Endothelial cell of umbilical vein (primary cell): ENCODE measurements around the gene C11orf65. TPM values are rescaled to one million over a fixed set of nuclear protein-coding genes. Genes with fewer than 3 reads are reported as not detected.

Source experiments
- BruUV-seq: library from RNA; stranded (reverse); fragments of 400-500 nt; replicated peaks from 2 replicates; lab custom pipeline; 2021; lab: Mats Ljungman, UMichigan
- CTCF ChIA-PET: fragments of 300-600, 350-600 bp; sonication (Branson Sonifier 250); formaldehyde crosslinking; loops from one replicate; lab custom pipeline; 2021; ENCODE audit warnings: antibody characterized with exemption, inconsistent platforms; lab: Charles Lee
- POLR2A ChIA-PET: fragments of 300-600, 350-600 bp; sonication (Branson Sonifier 250); formaldehyde crosslinking; loops from one replicate; lab custom pipeline; 2021; ENCODE audit warnings: antibody characterized with exemption, inconsistent platforms; lab: Charles Lee
- DNase-seq: peaks from one replicate; pipeline ENCODE4 v3.0.0-alpha.2; 2011; ENCODE audit warnings: low read depth, low spot score
- FAIRE-seq: peaks from 2 replicates; lab custom pipeline; 2011; peaks lifted over from hg19 to GRCh38; lab: Jason Lieb, UNC
- H2AFZ ChIP-seq: 2 replicates; pipeline ENCODE4 v1.6.0; 2012; ENCODE audit warnings: low read depth, low read length, control low read depth, inconsistent platforms
- H3K27ac ChIP-seq: 2 replicates; pipeline ENCODE4 v1.5.1; 2011; ENCODE audit warnings: low read depth, mild to moderate bottlenecking, control low read depth, low read length, moderate library complexity; ENCODE audit not compliant: insufficient read depth
- H3K27me3 ChIP-seq, 2 experiments: 2 replicates each; pipeline versions ENCODE4 v1.6.0 to v1.6.1; 2011; ENCODE audit warnings: low read length in 2 of 2, mixed read lengths in 1 of 2; ENCODE audit not compliant: control insufficient read depth in 2 of 2, insufficient read depth in 2 of 2
- H3K36me3 ChIP-seq, 2 experiments: 2 replicates in 1 of 2; 3 replicates in 1 of 2; pipeline ENCODE4 v1.5.1; 2011; ENCODE audit warnings: low read length in 2 of 2, mild to moderate bottlenecking in 1 of 2, moderate library complexity in 1 of 2; ENCODE audit not compliant: control insufficient read depth in 2 of 2, insufficient read depth in 2 of 2; ENCODE audit errors: extremely low read depth in 1 of 2
- H3K4me1 ChIP-seq: 3 replicates; pipeline ENCODE4 v1.5.1; 2011; ENCODE audit warnings: mild to moderate bottlenecking, low read length; ENCODE audit not compliant: control insufficient read depth, insufficient read depth; ENCODE audit errors: extremely low read depth
- H3K4me2 ChIP-seq: 2 replicates; pipeline ENCODE4 v1.6.1; 2011; ENCODE audit warnings: low read length, control low read depth, mixed read lengths; ENCODE audit not compliant: insufficient read depth
- H3K4me3 ChIP-seq, 3 experiments: fragments of 200-600 bp in 1 of 3; sonication (generic), shearing (Covaris generic) in 1 of 3; replicated peaks in 1 of 3; 2 replicates each; pipeline ENCODE4 v1.5.1; 2011 to 2016; ENCODE audit warnings: control low read depth in 3 of 3, low read length in 3 of 3, mild to moderate bottlenecking in 2 of 3, inconsistent platforms in 1 of 3, low read depth in 1 of 3, moderate library complexity in 1 of 3; ENCODE audit not compliant: insufficient read depth in 1 of 3
- H3K79me2 ChIP-seq: 2 replicates; pipeline ENCODE4 v1.6.0; 2012; ENCODE audit warnings: low read length, inconsistent platforms; ENCODE audit not compliant: control insufficient read depth, insufficient read depth
- H3K9ac ChIP-seq: replicated peaks from 2 replicates; pipeline ENCODE3; 2011; ENCODE audit warnings: low read length, control low read depth; ENCODE audit not compliant: insufficient read depth; ENCODE audit errors: extremely low read depth
- H3K9me1 ChIP-seq: replicated peaks from 3 replicates; pipeline ENCODE4 v1.6.0; 2011; ENCODE audit warnings: mild to moderate bottlenecking, low read length; ENCODE audit not compliant: control insufficient read depth, insufficient read depth; ENCODE audit errors: extremely low read depth
- H3K9me3 ChIP-seq: replicated peaks from 2 replicates; pipeline ENCODE4 v1.5.1; 2012; ENCODE audit warnings: low read length, inconsistent platforms; ENCODE audit not compliant: control insufficient read depth, insufficient read depth
- H4K20me1 ChIP-seq: replicated peaks from 2 replicates; pipeline ENCODE3; 2011; ENCODE audit warnings: mild to moderate bottlenecking, low read length; ENCODE audit not compliant: control insufficient read depth, insufficient read depth; ENCODE audit errors: extremely low read depth
- CTCF ChIP-seq, 2 donors: IDR thresholded peaks; 1 replicate in 1 of 2; 2 replicates in 1 of 2; pipeline ENCODE4 v1.5.1; 2011; ENCODE audit warnings: low read length in 2 of 2, mild to moderate bottlenecking in 2 of 2, moderate library complexity in 2 of 2, control low read depth in 1 of 2, inconsistent platforms in 1 of 2, low read depth in 1 of 2; ENCODE audit not compliant: insufficient read depth in 1 of 2; ENCODE audit errors: extremely low read depth in 1 of 2
- EZH2 ChIP-seq: IDR thresholded peaks from 2 replicates; pipeline ENCODE4 v1.6.1; 2012; ENCODE audit warnings: borderline replicate concordance, low read depth, mild to moderate bottlenecking, moderate library complexity, low read length, inconsistent platforms; ENCODE audit not compliant: severe bottlenecking
- FOS ChIP-seq: IDR thresholded peaks from 2 replicates; pipeline ENCODE4 v1.6.1; 2011; ENCODE audit warnings: mild to moderate bottlenecking, low read length, moderate library complexity, borderline replicate concordance; ENCODE audit not compliant: insufficient read depth
- GATA2 ChIP-seq: IDR thresholded peaks from 2 replicates; pipeline ENCODE4 v1.7.0; 2011; ENCODE audit warnings: low read depth, mild to moderate bottlenecking, moderate library complexity, mixed read lengths, low read length; ENCODE audit not compliant: insufficient read length, insufficient read depth
- JUN ChIP-seq: IDR thresholded peaks from 2 replicates; pipeline ENCODE4 v1.6.1; 2011; ENCODE audit warnings: borderline replicate concordance, low read depth; ENCODE audit not compliant: insufficient read length, insufficient read depth
- MAX ChIP-seq: IDR thresholded peaks from 2 replicates; pipeline ENCODE4 v1.6.1; 2011; ENCODE audit not compliant: insufficient read depth, insufficient read length
- MYC ChIP-seq: IDR thresholded peaks from one replicate; pipeline ENCODE4 v1.6.1; 2011; ENCODE audit warnings: mild to moderate bottlenecking, low read depth, low read length
- POLR2A ChIP-seq: IDR thresholded peaks from 2 replicates; pipeline ENCODE4 v1.6.1; 2012; ENCODE audit warnings: low read depth, mild to moderate bottlenecking, control low read depth, low read length
- POLR2AphosphoS5 ChIP-seq: IDR thresholded peaks from 2 replicates; pipeline ENCODE4 v1.6.1; 2012; ENCODE audit warnings: low read depth, mild to moderate bottlenecking, control low read depth, low read length, moderate library complexity; ENCODE audit not compliant: insufficient read depth
- dilution Hi-C: fragments of 300-500 bp; cut with MboI; formaldehyde crosslinking; loops from one replicate; pipeline ENCODE4 v1.15.0; 2019; ENCODE audit warnings: low sequenced_read_pairs; ENCODE audit not compliant: extremely low pct_ligation_motif_present
- intact Hi-C: fragments of 100-400 bp; cut with micrococcal nuclease; formaldehyde crosslinking; loops from one replicate; pipeline ENCODE4 v1.10.0; 2022
- polyA plus RNA-seq, 4 experiments: library from polyadenylated mRNA; depleted of rRNA in 3 of 4; stranded (reverse) in 3 of 4; unstranded in 1 of 4; fragments of >200 nt; gene quantifications; 2 replicates each; pipeline versions ENCODE4 v1.2.1 to v1.2.3, GENCODE V29; 2011 to 2012; ENCODE audit warnings: missing spikeins in 1 of 4
- total RNA-seq: library from RNA; stranded (reverse); gene quantifications from 2 replicates; pipeline ENCODE4 v1.2.3, GENCODE V29; 2021

Gene C11orf65
- total and polyA plus RNA-seq, 2 donors (not counting 3 experiments of a cell fraction or from before 2014, with no cell fraction given), result not detected

- Histone ChIP-seq H4K20me1 (no peaks in the 10 kb centered on the region), H3K4me2 (no peak overlapping the region), H3K79me2 (no peaks in the 10 kb centered on the region), H3K9ac (no peak overlapping the region), H3K9me1 (no peaks in the 10 kb centered on the region), H3K27ac (no peak overlapping the region), H2AFZ (no peak overlapping the region), H3K4me1 (no peaks in the 10 kb centered on the region), H3K27me3 (no peaks in the 10 kb centered on the region), H3K4me3 (no peak overlapping the region), H3K9me3 (no peaks in the 10 kb centered on the region), H3K36me3 (no peaks in the 10 kb centered on the region)
- FAIRE-seq, result no peak
- no peak for DNase-seq
- intact Hi-C loops (no loop called here), dilution Hi-C loops (no loop called here)
- ChIA-PET POLR2A (no interaction called here), CTCF (no interaction called here)
- no peak for TF ChIP-seq MYC
- no peak for TF ChIP-seq FOS
- BruUV-seq, result no TSS peak
These were observed 98.3 kb downstream of the C11orf65 start for GRCh38 chr11:108369064-108369463.

- no peaks in the 10 kb centered on the region for H3K9me3 ChIP-seq
- no peaks in the 10 kb centered on the region for H3K27me3 ChIP-seq
- no peak overlapping the region for H3K4me3 ChIP-seq
- H3K4me2 ChIP-seq, result no peak overlapping the region
- ChIA-PET CTCF (no interaction called here), POLR2A (no interaction called here)
- dilution Hi-C loops, result no loop called here
- no peaks in the 10 kb centered on the region for H3K79me2 ChIP-seq
- no peaks in the 10 kb centered on the region for H4K20me1 ChIP-seq
- no TSS peak for BruUV-seq
- H3K36me3 ChIP-seq, result no peaks in the 10 kb centered on the region
- TF ChIP-seq MAX (no peak), POLR2A (no peak), MYC (no peak), EZH2 (no peak), JUN (no peak), CTCF (IDR thresholded peaks at IDR 0.05; ENCODE audit: extremely low read depth in 1 of 2, insufficient read depth in 1 of 2, low read depth in 1 of 2, low read length in 2 of 2) (no peak), GATA2 (no peak), POLR2AphosphoS5 (no peak), FOS (no peak)
- intact Hi-C loops, result no loop called here
- no peak overlapping the region for H3K27ac ChIP-seq
- H3K9ac ChIP-seq, result no peak overlapping the region
- H3K9me1 ChIP-seq, result no peaks in the 10 kb centered on the region
- H3K4me1 ChIP-seq, result no peaks in the 10 kb centered on the region
- FAIRE-seq (no peak), DNase-seq (no peak)
- H2AFZ ChIP-seq, result no peak overlapping the region
These were observed 99.2 kb downstream of the C11orf65 start for GRCh38 chr11:108368134-108368533.
